GM18502 (cell line): ENCODE measurements around the gene ZFP82.
A peak's percentile ranks its signal among the peaks of the same experiment; 100 is the strongest.

Source experiments
- ATAC-seq: cut with Tn5 transposase; IDR thresholded peaks from one replicate; pipeline ENCODE4 v1.9.1; 2021; ENCODE audit warnings: mild to moderate bottlenecking; ENCODE audit not compliant: unreplicated experiment, poor library complexity

ZFP82 gene

DNA sequence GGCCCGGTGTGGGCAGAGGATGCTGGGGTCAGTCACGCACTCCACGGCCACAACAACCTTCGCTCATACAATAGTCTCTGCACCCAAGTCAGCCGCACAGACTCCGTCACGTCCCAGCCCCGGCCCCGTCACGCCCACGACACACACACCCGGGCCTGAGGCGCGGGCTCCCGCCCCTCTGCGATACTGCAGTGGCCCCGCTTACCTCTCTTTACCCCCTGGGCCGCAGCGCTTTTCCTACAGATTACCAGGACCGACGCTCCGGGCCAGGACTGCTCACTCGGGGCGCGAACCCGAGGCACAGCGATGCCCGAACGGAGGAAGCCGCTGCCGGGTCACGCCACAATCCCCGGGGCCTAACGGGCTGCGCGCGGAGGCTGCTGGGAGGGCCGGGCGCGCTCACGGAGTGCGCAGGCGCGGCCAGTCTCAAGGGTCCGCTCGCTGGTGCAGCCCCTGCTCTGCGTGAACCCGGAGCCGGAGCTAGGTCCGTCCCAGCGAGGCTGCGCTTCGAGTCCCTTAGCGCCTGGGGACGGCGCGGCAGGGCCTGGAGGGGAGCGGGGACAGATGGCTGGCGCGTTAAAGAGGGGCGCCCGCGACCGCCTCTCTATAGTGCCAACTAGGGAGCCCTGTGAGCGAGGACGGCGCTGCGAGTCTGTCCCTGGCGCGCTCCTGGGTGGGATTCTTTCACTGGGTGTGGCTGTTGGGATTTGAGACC, at the start of gene ZFP82:
TSS of gene ZFP82 (minus strand) at position 358 of the 715 bp plus-strand sequence. CDS start 8,855 bp downstream, outside the sequence.
- ATAC-seq = peak; percentile 86

DNA sequence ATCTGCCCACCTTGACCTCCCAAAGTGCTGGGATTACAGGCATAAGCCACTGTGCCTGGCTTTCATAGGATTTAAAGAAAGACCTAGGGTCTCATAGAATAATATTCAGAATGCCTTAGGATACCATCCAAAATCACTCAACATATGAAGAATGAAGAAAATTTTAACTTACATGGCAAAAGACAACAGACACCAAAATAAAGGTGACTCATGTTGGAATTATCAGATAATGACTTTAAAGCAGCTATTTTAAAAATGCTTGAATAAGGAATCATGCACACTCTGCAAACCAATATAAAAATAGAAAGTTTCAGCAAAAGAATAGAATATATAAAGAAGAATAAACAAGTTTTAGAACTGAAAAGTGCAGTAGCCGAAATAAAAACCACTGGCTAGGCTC, 41.6 kb upstream of the ZFP82 start:
- ATAC-seq = no peak

DNA sequence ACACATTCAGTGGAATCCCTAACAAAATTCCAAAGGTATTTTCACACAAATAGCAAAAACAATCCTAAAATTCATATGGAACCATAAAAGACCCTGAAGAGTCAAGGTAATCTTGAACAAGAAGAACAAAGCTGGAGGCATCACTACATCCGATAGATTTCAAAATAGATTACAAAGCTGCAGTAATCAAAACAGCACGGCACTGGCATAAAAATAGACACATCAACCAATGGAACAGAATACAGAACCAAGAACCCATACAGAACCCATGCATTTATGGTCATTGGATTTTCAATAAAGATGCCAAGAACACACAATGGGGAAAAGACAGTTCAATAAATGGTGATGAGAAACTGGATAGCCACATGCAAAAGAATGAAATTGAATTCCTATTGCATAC, 38.4 kb upstream of the ZFP82 start:
- no peak for ATAC-seq

DNA sequence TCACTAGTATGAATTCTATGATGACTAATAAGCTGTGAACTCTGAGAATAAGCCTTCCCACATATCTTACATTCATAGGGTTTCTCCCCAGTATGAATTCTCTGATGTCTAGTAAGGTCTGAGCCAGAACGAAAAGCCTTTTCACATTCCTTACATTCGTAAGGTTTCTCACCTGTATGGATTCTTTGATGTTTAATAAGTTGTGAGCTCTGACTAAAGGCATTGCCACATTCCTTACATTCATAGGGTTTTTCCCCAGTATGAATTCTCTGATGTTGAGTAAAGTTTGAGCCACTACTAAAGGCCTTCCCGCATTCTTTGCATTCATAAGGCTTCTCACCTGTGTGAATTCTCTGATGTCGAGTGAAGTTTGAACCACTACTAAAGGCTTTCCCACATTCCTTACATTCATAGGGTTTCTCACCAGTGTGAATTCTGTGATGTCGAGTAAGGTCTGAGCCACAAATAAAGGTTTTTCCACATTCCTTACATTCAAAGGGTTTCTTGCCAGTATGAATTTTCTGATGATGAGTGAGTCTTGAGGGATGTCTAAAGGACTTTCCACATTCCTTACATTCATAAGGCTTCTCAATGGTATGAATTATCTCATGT, 30.7 kb upstream of the ZFP82 start:
- no peak for ATAC-seq

DNA sequence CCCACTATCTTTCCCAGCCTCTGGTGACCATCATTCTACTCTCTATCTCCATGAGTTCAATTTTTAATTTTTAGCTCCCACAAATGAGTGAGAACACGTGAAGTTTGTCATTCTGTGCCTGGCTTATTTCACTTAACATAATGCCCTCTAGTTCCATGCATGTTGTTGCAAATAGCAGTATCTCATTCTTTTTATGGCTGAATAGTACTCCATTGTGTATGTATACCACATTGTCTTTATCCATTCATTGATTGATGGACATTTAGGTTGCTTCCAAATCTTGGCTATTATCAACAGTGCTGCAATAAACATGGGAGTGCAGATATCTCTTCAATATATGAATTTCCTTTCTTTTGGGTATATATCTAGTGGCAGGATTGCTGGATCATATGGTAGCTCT, 22.9 kb upstream of the ZFP82 start:
- no peak for ATAC-seq

DNA sequence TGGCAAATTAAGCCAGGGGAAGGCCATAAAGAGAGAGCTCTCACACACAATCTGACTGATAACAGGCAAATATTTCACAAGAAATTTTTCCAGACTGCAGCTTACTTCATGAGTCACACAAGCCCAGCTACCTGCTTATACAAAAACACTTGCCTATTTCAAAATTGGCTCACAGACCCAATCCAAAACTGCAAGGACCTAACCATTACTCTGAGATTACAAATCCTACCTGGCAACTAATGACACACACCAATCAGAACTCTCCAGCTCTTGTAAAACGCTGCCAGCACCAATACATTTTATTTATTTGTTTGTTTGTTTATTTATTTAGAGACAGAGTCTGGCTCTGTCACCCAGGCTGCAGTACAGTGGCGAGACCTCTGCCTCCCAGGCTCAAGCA, 18.1 kb upstream of the ZFP82 start:
- no peak for ATAC-seq

DNA sequence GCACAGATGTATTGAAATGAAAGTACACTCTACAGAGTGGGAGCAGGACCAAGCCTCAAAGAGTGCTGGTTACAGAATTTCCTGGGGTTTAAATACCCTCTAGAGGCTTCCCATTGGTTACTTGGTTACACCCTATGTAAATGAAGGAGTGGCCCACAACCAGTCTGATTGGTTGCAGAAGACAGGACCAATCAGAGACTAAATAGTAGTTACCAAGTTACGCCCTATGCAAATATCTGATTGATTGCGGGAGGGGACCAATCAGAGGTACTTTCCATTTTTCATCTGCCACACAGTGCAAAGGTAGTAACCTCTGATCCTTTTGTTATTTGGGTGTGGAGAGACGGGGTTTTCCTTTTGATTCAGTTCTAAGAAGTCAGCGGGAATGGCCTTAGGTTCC, 5.5 kb upstream of the ZFP82 start:
- no peak for ATAC-seq

DNA sequence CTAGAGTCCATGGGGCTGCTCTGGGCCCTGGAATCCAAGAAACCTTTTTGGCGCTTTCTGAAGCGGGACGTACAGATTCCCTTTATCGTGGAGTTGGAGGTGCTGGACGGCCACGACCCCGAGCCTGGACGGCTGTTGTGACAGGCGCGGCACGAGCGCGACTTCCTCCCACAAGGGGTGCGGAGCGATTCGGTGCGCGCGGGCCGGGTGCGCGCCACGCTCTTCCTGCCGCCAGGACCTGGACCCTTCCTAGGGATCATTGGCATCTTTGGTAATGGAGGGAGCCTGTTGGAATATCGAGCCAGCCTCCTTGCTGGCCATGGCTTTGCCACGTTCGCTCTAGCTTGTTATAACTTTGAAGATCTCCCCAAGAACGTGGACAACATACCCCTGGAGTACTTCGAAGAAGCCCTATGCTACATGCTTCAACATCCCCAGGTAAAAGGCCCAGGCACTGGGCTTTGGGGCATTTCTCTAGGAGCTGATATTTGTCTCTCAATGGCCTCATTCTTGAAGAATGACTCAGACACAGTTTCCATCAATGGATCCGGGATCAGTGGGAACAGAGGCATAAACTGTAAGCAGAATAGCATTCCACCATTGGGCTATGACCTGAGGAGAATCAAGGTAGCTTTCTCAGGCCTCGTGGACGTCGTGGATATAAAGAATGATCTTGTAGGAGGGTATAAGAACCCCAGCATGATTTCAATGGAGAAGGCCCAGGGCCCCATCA, 3.5 kb upstream of the ZFP82 start:
- ATAC-seq = no peak

DNA sequence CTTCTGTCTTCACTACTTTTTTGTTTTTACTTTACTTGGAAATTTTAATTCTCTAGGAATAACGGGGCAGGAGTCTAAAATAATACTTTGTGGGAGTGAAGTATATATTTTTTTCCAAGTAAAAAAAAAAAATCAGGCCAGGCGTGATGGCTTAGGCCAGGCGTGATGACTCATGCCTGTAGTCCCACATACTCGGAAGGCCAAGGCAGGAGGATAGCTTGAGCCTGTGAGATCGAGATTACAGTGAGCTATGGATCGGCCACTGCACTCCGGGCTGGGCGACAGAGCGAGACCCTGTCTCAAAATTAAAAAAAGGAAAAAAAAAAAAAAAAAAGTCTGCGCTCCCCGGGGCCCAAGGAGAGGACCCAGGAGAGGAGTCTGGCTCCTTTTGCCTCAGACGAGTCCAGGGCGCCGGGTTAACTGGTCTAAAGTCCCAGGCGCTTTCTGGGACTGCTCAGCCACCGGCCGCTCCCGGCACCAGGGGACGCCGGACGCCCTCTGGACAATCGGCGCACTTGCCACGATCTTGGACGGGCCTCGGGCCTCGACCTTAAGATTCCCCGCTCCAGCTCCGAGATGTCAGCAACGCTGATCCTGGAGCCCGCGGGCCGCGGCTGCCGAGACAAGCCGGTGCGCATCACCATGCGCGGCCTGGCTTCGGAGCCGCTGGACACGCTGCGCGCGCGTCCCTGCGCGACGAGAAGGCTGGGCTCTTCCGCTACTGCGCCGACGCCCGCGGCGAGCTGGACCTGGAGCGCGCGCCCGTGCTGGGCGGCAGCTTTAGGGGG, 2.7 kb upstream of the ZFP82 start:
- ATAC-seq = no peak

DNA sequence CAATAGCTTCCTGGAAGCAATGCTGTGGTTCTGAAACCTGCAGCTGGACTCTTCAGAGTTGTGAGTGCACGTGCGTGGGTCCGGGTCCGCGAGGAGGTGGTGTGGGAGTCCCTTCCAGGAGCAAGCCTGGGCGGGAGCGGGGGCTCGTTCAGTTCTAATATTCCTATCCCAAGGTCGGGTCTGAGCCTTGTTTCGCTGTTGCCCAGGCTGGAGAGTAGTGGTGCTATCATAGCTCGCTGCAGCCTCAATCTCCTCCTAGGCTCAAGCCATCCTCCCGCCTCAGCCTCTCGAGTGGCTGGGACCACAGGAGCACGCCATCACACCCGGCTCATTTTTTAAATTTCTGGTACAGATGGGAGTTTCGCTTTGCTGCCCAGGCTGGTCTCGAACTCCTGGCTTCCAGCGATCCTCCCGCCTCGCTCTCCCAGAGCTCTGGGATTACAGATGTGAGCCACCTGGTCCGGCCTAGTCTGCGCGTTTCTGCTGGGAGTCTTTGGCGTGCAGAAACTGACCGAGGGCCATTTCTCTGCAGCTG, 625 bp downstream of the ZFP82 start:
- ATAC-seq = peak; percentile 13

DNA sequence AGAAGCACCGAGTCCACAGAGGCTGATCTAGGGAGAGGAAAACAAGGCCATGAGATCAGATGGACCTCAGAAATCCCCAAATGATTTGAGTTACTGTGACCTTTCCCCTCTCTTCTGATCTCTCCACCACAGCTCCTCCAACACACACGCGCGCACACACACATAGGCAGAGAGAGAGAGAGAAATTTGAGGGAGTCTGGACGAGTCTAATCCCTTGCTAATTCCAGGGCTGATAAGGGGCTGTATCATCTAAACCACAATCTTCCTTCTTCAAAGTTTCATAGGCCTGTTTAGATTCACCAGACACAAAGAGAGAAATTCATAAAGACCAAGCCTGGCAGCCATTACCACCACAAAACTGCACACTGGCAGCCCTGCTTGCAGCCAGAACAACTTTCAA, 8.6 kb downstream of the ZFP82 start:
- no peak for ATAC-seq

DNA sequence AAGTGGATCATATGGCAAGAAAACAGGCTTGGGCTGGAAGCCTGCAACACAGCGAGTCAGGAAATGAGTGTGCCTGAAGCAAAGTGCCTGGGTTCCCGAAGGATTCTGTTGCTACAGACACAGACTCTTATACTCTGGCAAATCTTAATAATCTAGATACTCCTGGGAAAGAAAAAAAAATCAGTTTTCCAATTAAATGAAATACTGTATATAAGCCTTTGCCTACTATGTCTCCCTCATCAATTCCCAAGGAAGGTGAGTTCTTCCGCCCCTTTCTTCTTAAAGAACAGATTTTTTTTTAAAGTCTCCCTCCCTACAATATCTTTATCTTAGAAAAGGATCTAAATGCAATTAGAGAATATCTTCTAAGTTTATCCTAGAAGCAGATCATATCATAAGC, 10.3 kb downstream of the ZFP82 start:
- ATAC-seq = no peak

DNA sequence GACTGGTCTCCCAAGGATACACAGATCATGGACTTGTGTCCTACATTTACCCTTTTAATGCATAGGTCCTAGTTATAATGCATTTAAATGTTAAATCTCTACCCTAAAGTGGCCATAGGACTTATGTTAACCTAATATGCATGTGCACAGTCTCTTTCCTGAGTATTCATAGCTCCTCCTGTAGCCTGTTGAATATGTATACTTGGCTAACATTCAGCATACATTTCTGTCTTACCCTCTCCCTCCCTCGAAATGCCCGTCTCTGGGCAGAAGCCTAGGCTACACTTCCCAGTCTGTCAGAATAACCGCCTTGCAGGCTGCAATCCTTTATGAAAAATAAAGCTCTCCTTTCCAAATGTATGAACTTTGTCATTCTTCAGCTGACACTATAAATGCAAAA, 13.9 kb downstream of the ZFP82 start:
- no peak for ATAC-seq

DNA sequence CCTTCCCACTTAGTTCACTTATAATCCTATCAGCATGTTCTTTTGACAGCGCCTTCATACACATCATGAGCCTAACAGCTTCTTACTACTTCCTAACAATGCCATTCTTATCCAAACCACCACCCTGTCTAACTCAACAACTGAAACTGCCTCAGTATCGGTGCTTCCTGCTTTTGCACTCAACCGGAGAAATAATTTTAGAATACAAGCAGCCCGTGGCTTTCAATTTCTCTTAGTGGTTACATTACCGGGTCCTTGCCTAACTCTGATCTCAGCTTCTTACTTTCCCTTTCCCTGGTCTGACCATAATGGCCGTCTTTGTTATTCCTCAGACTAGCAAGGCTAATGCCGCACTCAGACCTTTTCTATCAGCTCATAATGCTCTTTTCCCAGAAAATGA, 17.0 kb downstream of the ZFP82 start:
- no peak for ATAC-seq

DNA sequence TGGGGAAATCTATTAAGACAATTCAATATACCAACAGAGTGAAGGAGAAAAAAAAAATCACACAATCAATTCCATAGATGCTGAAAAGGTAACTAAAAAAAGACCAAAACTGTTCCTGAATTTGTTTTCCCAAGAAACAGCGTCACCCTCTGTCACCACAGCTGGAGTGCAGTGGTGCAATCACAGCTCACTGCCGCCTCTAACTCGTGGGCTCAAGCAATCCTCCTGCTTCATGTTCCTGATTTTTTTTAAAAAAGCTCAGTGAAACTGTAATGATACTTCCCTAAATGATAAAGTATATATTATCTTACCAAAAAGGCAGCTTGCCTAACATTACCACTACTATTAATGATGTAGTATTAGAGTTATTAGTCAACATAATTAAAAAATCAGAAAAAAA, 19.9 kb downstream of the ZFP82 start:
- no peak for ATAC-seq

DNA sequence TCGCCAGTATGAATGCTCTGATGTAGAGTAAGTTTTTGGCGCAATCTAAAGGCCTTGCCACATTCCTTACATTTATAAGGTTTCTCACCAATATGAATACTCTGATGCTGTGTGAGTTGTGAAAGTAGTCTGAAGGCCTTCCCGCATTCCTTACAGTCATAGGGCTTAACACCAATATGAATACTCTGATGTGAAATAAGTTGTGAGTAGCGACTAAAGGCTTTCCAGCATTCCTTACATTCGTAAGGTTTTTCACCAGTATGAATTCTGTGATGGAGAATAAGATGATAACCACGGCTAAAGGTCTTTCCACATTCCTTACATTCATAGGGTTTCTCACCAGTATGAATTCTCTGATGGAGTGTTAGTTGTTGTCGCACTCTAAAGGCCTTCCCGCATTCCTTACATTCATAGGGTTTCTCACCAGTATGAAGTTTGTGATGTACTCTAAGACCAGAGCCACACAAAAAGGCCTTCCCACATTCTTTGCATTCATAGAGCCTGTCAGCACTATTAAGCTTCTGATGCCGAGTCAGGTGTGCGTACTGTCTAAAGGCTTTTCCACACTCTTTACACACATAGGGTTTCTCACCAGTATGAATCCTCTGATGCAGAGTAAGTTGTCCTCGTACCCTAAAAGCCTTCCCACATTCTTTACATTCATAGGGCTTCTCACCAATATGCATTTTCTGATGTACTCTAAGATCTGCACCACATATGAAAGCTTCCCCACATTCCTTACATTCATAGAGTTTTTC, 25.3 kb downstream of the ZFP82 start:
- no peak for ATAC-seq

DNA sequence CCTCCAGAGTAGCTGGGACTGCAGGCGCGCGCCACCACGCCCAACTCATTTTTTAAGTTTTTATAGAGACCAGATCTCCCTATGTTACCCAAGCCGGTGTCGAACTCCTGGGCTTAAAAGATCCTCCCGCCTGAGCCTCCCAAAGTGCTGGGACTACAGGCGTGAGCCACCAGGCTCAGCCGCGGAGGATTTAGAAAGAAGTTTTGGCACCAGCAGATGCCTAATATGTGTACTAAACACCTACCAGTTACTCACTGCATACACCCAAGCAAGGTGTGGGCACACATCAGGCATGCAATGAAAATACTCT, 39.0 kb downstream of the ZFP82 start:
- ATAC-seq = no peak

DNA sequence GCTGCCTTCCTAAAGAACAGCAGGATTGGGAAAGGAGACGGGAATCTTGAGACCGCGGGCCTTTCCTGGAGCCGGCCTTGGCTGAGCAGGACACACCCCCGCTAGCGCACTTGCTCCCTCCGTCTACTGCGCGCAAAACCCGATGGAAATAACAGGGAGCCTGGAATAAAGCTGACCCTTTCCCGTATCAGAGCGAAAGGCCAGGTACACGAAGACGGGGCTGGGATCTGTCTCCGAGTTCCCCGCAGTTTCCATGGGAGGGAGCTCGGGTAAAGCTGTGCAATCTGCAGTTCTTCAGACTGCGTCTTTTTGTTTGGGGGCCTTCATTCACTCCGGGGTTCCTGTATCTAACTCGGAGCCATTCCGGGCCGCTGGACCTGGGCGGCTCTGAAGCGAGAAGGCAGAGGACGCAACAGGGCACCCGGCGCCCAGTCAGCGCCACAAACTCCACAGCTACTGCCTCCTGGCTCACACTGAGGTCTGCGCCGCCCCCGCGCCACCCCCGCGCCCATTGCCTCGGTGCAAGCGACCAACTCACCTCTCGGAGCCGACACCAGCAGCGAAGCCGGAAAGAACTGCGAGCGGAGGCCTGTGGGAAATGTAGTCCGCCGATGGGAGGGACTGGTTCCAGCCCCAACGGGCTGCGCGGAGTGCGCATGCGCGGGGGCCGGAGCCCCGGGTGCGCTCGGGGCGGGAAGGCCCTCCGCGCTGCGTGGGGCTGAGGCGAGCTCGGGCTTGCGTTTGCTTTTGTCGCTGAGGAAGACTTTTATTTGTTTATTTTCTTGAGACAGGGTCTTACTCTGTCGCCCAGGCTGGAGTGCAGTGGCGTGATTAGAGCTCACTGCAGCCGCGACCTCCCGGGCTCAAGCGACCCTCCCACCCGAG, 39.6 kb downstream of the ZFP82 start, which contains the start of gene ZFP14:
TSS of gene ZFP14 (minus strand) at position 577 of the 885 bp plus-strand sequence. CDS start 11,309 bp downstream, outside the sequence.
- ATAC-seq = peak; percentile 96
